Measurements from ENCODE around the gene RGS12. TPM values are rescaled to one million over a fixed set of nuclear protein-coding genes. Genes with fewer than 3 reads are reported as not detected.

The RGS12 gene
- total RNA-seq, 1 donor from 2014 or later = 10.6 TPM

GRCh38 chr4:3339577-3339976 lies 46.8 kb downstream of the RGS12 start:
- H3K27me3 Mint-ChIP-seq = no peaks in the 10 kb centered on the region
- H3K27ac Mint-ChIP-seq = no peak overlapping the region
- H3K4me3 Mint-ChIP-seq = no peak overlapping the region
- POLR2A ChIA-PET = interaction anchor here (0.6 kb wide), 1 partner anchor 30 kb away, joined by 3 read pairs; no protein-coding TSS in a partner anchor
- CTCF ChIA-PET = no interaction called here
- no peaks in the 10 kb centered on the region for H3K9me3 Mint-ChIP-seq
- TF ChIP-seq CTCF (IDR thresholded peaks at IDR 0.05) = no peak
- ATAC-seq (ENCODE audit: low read depth) (no peak), DNase-seq (no peak)
- intact Hi-C loops (cut with micrococcal nuclease) = no loop called here
- peaks cover 3% of the 10 kb centered on the region for H3K4me1 Mint-ChIP-seq
- no peaks in the 10 kb centered on the region for H3K36me3 Mint-ChIP-seq (ENCODE audit: low read depth)

GRCh38 chr4:3340038-3340699 lies 47.3 kb downstream of the RGS12 start:
- no peak for ATAC-seq (ENCODE audit: low read depth)
- no peak overlapping the region for H3K27ac Mint-ChIP-seq

GRCh38 chr4:3340700-3341083 lies 47.9 kb downstream of the RGS12 start:
- Mint-ChIP-seq H3K36me3 (ENCODE audit: low read depth) (no peaks in the 10 kb centered on the region), H3K9me3 (no peaks in the 10 kb centered on the region), H3K4me1 (no peaks in the 10 kb centered on the region), H3K27ac (no peak overlapping the region), H3K4me3 (no peak overlapping the region), H3K27me3 (no peaks in the 10 kb centered on the region)
- DNase-seq (no peak), ATAC-seq (ENCODE audit: low read depth) (no peak)
- POLR2A ChIA-PET = no interaction called here
- intact Hi-C loops (cut with micrococcal nuclease) = no loop called here
- CTCF ChIA-PET = no interaction called here
- no peak for TF ChIP-seq CTCF (IDR thresholded peaks at IDR 0.05)

More at GRCh38 chr4:3340038-3340699, 47.3 kb downstream of the RGS12 start:
- intact Hi-C loops (cut with micrococcal nuclease) = no loop called here
- no peaks in the 10 kb centered on the region for H3K36me3 Mint-ChIP-seq (ENCODE audit: low read depth)
- no peaks in the 10 kb centered on the region for H3K9me3 Mint-ChIP-seq
- POLR2A ChIA-PET = no interaction called here
- H3K4me3 Mint-ChIP-seq = no peak overlapping the region
- H3K27me3 Mint-ChIP-seq = no peaks in the 10 kb centered on the region
- no peak for TF ChIP-seq CTCF (IDR thresholded peaks at IDR 0.05)
- CTCF ChIA-PET = no interaction called here
- no peaks in the 10 kb centered on the region for H3K4me1 Mint-ChIP-seq
- DNase-seq = no peak

GRCh38 chr4:3341760-3342159 lies 48.9 kb downstream of the RGS12 start:
- no peak overlapping the region for H3K27ac Mint-ChIP-seq
- H3K4me1 Mint-ChIP-seq = peaks cover 4% of the 10 kb centered on the region
- TF ChIP-seq CTCF (IDR thresholded peaks at IDR 0.05) = no peak
- ChIA-PET POLR2A (no interaction called here), CTCF (interaction anchor here (1.0 to 1.8 kb wide), 3 partner anchors 8 to 140 kb away, joined by 3 to 4 read pairs (median 3); no protein-coding TSS in a partner anchor)
- no peaks in the 10 kb centered on the region for H3K27me3 Mint-ChIP-seq
- H3K4me3 Mint-ChIP-seq = no peak overlapping the region
- no peaks in the 10 kb centered on the region for H3K9me3 Mint-ChIP-seq
- intact Hi-C loops (cut with micrococcal nuclease) = no loop called here
- DNase-seq = no peak
- no peak for ATAC-seq (ENCODE audit: low read depth)
- H3K36me3 Mint-ChIP-seq (ENCODE audit: low read depth) = no peaks in the 10 kb centered on the region

- no peak for TF ChIP-seq CTCF (IDR thresholded peaks at IDR 0.05)
- intact Hi-C loops (cut with micrococcal nuclease) = no loop called here
- ATAC-seq (ENCODE audit: low read depth) (no peak), DNase-seq (no peak)
- POLR2A ChIA-PET = no interaction called here
- no peaks in the 10 kb centered on the region for H3K9me3 Mint-ChIP-seq
- H3K27ac Mint-ChIP-seq = no peak overlapping the region
- H3K36me3 Mint-ChIP-seq (ENCODE audit: low read depth) = no peaks in the 10 kb centered on the region
- no peaks in the 10 kb centered on the region for H3K27me3 Mint-ChIP-seq
- peaks cover 4% of the 10 kb centered on the region for H3K4me1 Mint-ChIP-seq
- CTCF ChIA-PET = interaction anchor here (1.0 to 1.8 kb wide), 3 partner anchors 8 to 139 kb away, joined by 3 to 4 read pairs (median 3); no protein-coding TSS in a partner anchor
- no peak overlapping the region for H3K4me3 Mint-ChIP-seq
Measured at GRCh38 chr4:3342182-3342854, 49.5 kb downstream of the RGS12 start.

Other genes with a start within 250 kb of the RGS12 start
- gene HTT-AS, start 218.5 kb upstream of the RGS12 start, total RNA-seq = not detected in 2 replicates
- gene HTT, start 218.3 kb upstream of the RGS12 start, total RNA-seq = 239 and 242 TPM in 2 replicates
- gene MSANTD1, start 43.9 kb upstream of the RGS12 start, total RNA-seq = 3.4 and 5.0 TPM in 2 replicates
- gene HGFAC, start 148.9 kb downstream of the RGS12 start, total RNA-seq = not detected in 2 replicates
- 2.7 TPM in 2 replicates for gene DOK7, start 170.3 kb downstream of the RGS12 start, total RNA-seq
- gene LRPAP1, start 239.4 kb downstream of the RGS12 start, total RNA-seq = 60.9 and 62.9 TPM in 2 replicates

Data from activated B cell treated with CpG ODN at 0.5 μM for 24 hours (primary cell).